HG02678 (cell line): ENCODE data around the gene ZCCHC18.

Source experiments
- ATAC-seq: cut with Tn5 transposase; IDR thresholded peaks from one replicate; pipeline ENCODE4 v1.9.1; 2021; ENCODE audit warnings: mild to moderate bottlenecking, moderate library complexity; ENCODE audit not compliant: unreplicated experiment

The ZCCHC18 gene

GRCh38 chrX:104130808-104131207, 18.5 kb downstream of the ZCCHC18 start:
- ATAC-seq, result no peak

GRCh38 chrX:104134583-104135261, 22.4 kb downstream of the ZCCHC18 start:
- no peak for ATAC-seq

- no peak for ATAC-seq
Observed at GRCh38 chrX:104135677-104136076, 23.4 kb downstream of the ZCCHC18 start.

GRCh38 chrX:104136241-104137019, 24.1 kb downstream of the ZCCHC18 start:
- peak; percentile 84 for ATAC-seq

- ATAC-seq, result no peak
Observed at GRCh38 chrX:104137496-104137895, 25.2 kb downstream of the ZCCHC18 start.

- ATAC-seq, result no peak
Observed at GRCh38 chrX:104141087-104141760, 28.9 kb downstream of the ZCCHC18 start.

- ATAC-seq, result no peak
Observed at GRCh38 chrX:104151037-104151436, 38.7 kb downstream of the ZCCHC18 start.

GRCh38 chrX:104156630-104157529, 44.6 kb downstream of the ZCCHC18 start, which contains the start of gene SLC25A53:
Gene SLC25A53, minus strand, starts transcription at chrX:104157009. Its CDS starts 51,752 bp downstream, at chrX:104105257.
- ATAC-seq, result peak; percentile 90
